CD4-positive, alpha-beta T cell treated with Interleukin-12 subunit alpha and Interleukin-12 subunit beta, for 1 hour (primary cell): ENCODE measurements around the gene CDC42BPA.
"Not testable (repeated sequence)": the region's sequence is repeated elsewhere in the genome, so short reads cannot be mapped to it uniquely, and the experiment has no call there.

Source experiments
- DNase-seq: peaks from one replicate; pipeline ENCODE4 v3.0.0-alpha.2; 2020

The CDC42BPA gene

DNA sequence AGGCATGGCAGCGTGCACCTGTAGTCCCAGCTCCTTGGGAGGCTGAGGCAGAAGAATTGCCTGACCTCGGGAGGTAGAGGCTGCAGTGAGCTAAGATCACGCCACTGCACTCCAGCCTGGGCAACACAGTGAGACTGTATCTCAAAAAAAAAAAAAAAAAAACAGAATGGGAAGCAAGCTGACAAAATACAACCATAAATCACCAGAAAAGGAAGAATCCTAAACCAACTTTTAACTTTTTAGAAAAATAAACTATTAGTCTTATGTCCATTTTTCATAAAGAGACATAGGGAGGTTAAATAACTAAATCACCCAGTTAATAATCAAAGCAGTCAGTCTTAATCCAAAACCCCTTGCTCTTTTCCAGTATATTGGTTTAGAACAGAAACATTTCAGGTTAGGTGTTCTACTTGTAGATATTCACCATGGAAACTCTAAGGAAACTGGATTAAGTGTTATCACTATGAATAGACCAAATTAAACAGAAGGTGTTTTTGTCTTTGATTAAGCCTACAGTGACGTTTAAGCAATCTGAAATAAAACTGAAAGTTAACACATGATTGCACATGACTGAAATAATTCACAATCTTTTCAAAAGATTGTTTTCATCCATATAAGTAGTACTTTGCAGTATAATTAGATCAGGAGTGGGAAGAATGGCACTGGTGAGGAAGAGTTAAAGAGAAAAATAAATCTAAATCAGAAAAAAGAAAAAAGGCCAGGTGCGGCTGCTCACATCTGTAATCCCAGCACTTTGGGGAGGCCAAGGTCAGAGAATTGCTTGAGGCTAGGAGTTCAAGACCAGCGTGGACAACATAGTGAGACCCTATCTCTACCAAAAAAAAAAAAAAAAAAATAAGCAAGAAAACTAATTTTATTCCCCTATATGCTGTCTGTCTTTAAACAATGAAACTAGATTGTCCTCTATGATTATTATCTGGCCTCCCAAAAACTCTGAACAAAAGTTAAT, 9.6 kb downstream of the CDC42BPA start:
- no peak for DNase-seq

DNA sequence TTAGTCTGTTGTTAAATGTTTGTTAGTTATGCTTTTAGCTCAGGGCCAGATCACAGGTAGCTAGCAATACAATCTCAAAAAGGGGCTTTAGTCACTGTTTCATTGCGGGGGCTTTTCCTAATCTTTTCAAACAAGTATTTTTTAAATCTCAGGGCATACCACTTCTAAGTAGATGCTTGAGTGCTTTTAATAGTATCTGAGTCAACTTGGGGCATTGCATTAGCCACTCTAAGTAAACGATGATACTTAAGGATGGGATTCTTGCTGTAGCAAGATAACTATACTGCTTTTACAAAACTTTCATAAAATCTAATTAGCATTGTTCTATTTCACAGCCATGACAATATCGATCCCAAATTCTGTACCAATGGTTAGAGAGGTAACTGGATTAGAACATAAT, 11.6 kb downstream of the CDC42BPA start:
- DNase-seq: no peak

DNA sequence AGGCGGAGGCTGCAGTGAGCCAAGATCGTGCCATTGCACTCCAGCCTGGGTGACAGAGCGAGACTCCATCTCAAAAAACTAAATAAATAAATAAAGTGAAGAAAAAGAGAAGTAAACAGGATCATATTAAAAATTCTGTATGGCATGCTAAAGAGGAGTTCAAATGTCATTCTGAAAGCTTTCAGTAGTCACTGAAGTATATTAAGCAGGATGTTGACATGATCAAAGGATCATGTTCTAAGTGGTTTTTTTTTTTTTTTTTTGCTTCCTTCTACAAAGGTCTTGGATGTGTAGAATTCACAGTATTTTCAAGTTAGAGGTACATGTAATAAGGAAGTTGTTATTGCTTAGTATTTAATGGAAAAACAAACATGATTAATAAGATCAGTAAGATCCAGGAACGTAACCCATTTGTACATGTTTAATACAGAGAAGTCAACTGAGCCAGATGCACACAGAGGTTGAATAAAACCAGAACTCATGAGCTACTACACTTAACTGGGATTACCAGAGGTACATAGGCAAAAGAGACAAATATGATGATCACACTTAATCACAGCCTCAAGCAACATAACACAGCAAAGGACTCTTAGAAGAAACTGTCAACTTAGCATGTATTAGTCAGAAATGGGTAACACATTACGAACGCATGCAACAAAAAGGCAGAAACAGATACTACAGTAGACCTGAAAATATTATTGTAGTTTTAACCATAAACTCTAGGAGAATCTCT, 12.2 kb downstream of the CDC42BPA start:
- DNase-seq: no peak

DNA sequence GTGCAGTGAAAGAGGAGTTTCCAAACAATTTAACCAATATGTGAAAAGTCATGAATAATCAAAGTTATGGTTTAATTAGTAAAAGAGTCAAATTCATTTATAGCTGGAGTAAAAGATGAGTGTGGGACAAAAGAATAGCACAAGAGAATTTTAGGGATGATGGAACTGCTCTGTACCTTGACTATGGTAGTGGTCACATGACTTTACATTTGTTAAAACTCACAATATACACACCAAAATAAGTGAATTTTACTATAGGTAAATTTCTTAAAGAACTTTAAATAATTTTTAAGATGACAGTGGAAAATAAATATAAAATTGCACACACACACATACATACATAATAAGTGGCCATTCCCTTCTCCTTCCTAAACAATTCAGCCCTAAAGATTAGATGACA, 13.6 kb downstream of the CDC42BPA start:
- DNase-seq: no peak

DNA sequence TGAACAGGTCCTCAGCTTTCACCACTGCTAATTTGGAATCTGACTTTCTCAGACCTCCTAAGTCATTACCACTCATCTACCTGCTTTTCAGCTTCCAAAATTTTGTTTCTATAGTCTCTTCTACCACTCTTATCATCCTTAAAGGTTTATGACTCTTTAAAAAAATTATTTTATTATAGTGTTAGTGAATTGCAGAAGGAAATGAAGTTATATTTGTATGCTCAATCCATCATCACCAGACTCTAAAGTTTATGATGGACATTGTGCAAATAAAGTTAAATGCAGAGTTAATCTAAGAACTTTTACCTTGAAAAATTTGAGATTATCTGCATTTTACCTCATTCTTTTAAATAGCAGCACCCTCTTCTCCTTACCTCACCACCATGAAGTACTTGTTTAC, 14.6 kb downstream of the CDC42BPA start:
- DNase-seq: no peak

DNA sequence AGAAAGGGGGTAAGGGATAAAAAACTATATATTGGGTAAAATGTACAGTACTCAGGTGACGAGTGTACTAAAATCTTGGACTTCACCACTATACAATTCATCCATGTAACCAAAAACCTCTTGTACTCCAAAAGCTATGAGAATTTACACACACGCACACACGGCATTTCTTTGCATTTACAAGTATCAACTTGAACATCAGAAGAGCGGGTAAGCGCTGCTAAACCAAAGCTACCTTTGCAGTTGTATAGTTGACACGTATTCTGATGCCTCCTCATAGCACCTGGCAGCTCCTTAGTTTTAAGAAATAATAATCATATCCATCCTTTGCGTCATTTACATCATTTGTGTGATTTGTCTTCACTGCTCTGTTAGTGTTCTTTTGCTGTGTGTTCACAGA, 17.6 kb downstream of the CDC42BPA start:
- no peak for DNase-seq

DNA sequence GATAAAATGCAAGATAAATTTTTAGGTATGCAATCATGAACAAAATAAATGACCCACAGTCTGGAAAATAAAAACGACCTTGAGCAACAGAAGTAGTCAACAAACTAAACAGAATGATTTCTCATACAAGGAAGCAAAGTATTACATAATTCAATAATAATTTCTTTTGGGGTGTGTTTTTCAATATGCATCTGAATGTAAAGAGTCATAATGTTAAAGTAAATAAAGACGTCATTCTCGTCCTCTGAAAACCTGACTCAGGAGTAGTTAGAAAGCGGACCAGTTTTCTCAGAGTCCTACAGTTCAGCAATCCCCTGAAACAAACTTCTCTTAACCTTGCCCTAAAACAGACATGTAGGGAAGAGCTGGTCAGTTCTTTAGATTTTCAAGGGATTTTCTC, 18.6 kb downstream of the CDC42BPA start:
- DNase-seq: no peak

DNA sequence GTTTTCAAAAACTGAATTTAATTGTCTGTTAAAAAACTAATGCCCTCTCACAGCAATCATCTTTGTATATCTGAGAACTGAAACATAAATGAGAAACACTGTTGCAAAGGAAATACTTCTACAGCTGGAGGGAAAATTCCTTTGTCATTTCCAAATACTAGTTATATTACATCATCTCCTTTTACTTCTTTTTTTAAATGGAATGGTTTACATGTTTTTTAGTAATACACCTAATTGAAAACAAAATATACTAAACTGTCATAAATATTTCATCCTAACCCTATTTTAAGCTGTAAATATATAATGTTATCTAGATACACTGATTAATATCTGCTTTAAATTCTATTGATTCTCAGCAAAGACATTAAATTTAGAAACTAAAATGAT, 19.1 kb downstream of the CDC42BPA start:
- DNase-seq: no peak

DNA sequence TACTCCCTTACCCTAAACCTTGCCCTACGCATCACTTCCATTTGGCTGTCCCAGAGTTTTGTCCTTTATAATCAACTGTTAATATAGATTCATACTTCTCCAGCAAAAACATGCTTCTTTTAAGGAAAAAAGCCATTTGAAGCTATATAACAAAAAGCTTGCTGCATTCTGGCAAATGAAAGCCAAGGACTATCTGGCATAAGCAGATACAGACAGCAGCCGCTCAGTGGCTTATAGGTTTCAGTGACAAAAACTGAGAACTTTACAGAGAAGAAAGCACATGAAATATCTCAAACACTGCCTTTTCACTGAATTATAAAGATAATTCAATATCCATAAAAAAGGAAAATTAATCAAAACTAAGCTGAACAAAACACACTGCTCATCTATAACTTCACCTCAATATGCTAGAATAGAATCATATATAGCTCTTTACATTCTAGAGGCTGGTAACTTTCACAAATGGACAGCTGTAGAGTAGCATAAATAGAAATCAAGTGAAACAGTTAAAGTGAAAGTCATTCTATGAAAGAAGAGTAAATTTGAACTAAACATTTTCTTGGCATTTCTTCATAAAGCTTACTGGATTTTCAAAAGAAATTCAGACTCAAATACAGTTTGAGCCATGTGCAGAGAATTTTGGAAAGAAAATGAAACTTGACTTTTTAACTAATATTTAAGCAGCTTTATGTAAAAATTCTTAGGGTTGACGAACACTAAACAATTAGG, 19.6 kb downstream of the CDC42BPA start:
- DNase-seq: no peak

DNA sequence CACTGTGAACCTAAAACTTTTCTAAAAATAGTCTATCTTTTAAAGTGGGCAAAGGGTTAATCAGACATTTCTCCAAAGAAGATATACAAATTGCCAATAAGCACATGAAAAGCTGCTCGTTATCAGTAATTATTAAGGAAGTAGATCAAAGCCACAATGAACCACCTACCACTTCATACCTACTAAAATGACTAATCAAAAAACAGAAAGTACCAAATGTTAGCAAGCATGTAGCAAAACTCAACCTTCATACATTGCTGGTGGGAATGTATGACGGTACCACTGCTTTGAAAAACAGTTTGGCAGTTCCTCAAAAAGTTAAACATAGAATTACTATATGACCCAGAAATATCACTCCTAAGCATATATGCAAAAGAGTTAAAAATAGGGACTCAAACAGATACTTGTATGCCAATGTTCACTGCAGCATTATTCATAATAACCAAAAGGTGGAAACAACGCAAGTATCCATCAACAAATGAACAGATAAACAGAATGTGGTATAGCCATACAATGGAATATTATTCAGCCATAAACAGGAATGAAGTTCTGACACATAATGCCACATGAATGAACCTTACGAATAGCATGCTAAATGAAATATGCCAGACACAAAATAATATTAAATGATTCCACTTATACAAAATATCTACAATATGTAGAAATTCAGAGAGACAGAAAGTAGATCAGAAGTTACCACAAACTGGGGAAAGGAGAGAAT, 21.1 kb downstream of the CDC42BPA start:
- no peak for DNase-seq

DNA sequence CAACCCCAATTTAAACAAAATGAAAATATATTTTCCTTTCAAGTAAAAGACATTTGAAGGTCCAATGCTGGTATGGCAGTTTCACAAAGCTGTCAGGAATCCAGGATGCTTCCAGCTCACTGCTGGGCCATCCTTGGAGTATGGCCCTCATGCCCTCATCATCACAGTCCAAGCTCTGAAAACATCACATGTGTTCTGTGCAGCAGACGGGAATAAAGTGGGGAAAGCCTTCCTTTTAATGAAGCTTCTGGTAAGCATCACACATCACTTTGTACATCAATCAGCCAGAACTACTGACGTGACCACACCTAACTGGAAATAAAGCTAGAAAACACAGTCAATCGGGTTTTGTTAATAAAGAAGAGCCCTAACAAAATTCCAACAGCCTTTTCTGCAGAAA, 22.7 kb downstream of the CDC42BPA start:
- no peak for DNase-seq

DNA sequence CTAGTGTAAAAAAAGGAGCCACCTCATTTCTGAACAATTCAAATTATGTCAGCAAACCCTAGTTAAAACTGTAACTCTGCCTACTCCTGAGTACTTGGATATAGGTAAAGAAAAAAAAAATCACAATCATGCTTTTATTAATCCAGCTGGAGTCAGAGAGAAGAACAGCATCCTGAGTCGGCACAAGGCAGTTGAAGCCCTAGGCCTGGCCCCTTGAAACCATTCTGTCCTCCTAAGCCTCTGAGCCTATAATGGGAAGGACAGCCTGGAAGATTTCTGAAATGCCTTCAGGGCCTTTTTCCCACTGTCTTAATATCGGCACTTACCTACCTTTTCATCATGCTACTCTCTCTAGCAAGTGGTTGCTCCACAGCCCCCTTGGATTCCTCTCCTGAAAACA, 32.5 kb downstream of the CDC42BPA start:
- DNase-seq: no peak

DNA sequence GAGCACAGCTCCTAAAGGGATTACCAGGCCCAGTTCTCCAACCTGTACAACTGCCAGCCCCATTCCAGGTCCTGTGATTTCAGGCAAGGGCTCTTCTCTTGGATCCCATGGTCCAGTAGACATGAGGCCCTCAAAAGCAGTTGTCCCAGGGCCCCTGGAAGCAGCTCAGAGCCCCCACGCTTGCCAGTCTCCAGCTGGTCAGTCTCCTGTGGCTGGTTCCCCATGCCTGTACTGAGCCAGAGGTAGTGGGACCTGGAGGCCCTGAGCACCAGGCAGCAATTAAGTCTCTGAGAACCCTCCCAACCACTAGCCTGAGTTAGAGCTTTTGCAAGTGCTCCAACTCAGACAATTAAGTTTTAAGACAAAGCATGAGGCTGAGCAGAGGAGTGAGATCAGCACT, 36.9 kb downstream of the CDC42BPA start:
- no peak for DNase-seq

DNA sequence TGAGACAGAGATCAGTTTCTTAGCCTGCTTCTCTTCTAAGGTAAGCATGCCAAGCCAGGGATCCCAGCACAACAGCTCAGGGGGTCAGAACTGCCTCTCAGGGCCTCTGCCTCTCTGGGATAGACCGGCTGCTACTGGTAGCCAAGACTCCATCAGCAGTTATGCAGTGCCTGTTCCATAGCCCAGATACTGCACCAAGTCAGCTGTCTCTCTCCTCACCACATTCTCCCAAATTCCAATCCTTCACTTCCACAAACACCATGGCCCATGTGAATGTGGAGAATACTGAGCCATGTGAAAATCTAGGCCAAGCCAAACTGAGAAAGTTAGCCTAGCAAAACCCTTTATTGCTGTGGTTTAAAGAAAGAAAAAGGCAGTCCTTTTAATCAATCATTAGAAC, 37.5 kb downstream of the CDC42BPA start:
- no peak for DNase-seq

DNA sequence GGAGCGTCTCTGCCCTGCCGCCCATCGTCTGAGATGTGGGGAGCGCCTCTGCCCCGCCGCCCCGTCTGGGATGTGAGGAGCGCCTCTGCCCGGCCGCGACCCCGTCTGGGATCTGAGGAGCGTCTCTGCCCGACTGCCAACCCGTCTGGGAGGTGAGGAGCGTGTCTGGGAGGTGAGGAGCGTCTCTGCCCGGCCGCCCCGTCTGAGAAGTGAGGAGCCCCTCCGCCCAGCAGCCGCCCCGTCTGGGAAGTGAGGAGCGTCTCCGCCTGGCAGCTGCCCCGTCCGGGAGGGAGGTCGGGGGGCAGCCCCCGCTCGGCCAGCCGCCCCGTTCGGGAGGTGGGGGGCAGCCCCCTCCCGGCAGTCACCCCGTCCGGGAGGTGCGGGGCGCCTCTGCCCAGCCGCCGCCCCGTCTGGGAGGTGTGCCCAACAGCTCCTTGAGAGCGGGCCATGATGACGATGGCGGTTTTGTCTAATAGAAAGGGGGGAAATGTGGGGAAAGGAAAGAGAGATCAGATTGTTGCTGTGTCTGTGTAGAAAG, 42.1 kb downstream of the CDC42BPA start:
- DNase-seq: not testable (repeated sequence)

DNA sequence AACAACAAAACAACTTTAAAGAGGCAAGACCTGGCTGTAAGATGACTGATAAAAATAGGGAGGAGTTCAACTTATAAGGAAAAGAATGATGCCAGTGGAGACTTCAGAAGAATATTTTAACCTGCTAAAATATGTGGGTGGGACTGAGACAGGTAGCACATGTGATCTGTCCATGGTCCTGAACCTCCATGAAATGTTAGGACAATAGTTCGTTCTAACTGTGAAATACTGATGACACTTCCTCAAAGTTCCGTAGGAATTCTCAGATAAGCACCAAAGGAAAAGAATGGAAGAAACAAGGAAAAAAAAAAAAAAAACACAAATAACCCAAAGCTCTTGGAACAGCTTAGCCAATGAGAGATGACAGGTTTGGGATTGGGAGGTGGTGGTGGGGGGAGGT, 44.7 kb downstream of the CDC42BPA start:
- peak; percentile 0 for DNase-seq

DNA sequence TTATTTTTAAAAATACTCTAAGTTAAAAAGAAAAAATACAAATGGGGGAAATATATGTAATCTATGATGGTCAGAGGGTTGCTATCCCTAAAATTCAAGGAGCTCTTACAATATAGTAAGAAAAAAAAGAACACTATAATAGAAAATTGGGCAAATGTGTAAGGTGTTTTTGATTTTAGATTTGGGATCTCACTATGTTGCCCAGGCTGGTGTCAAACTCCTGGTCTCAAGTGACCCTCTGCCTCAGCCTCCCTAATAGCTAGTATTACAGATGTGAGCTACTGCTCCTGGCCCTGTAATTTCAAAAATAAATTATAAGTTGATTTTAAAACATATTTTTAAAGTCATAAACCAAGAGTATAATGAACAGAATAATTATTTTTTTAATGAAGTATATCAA, 45.9 kb downstream of the CDC42BPA start:
- DNase-seq: no peak

DNA sequence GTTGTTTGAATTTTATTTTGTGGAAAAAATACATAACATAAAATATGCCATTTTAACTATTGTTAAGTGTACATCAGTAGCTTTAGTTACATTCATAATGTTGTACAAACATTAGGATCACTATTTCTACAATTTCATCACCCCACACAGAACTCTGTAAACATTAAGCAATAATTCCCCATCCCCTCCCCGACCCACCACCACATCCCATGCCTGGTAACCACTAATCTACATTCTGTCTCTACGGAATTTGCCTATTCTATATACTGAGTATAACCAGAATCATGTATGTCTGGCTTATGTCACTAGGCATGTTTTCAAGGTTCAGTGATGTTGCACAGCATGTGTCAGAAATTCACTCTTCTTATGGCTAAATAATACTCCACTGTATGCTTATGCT, 47.7 kb downstream of the CDC42BPA start:
- no peak for DNase-seq

DNA sequence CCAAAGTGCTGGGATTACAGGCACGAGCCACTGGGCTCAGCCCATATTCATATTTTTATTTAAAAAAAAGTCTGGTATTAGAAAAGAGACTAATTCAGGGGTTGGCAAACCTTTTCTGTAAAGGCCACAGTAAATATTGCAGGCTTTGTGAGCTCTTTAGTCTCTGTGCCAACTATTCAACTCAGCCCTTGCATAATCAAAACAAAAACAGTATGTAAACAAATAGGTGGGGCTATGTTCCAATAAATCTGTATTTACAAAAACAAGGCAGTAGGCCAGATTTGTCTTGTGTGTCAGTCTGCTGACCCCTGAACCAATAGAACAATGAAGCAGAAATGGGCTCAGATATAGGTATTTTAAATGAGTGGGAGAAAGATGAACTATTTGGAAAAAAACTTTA, 49.3 kb downstream of the CDC42BPA start:
- DNase-seq: no peak

DNA sequence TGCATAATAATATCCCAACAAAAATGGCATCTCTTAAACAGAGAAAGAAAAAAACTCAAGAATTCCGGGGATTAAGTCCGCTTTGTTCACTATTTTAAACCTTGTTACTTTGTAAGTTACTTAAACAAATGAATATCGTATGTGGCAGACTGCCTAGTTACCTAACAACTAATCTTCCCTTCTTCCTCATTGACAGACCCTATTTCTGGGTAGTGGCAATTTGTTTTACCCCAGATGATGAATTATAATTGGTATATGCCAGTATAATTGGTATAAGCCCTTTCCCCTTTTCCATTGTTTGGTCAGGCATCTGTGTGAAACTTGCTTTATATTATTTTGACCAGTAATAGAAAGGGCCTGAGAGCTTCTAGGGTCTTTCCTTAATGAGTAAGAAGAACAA, 52.4 kb downstream of the CDC42BPA start:
- no peak for DNase-seq

DNA sequence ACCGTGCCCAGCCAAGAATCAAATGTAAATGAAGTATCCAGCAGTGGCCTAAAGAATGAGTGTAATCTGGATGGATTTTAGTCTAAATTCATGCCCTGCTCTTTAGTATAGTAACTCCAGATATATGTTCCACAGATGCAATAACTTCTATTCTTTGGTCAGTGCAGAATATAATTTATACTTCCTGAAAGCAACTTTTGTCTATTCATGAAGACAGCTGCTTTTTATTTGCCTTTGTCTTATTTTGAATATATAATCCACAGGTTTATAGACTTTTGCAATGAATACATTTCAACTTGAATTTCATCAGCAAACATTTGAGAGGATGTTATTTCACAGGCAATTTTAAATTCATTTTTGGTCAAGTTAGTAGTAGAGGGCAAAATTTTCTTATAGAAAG, 54.4 kb downstream of the CDC42BPA start:
- DNase-seq: no peak

DNA sequence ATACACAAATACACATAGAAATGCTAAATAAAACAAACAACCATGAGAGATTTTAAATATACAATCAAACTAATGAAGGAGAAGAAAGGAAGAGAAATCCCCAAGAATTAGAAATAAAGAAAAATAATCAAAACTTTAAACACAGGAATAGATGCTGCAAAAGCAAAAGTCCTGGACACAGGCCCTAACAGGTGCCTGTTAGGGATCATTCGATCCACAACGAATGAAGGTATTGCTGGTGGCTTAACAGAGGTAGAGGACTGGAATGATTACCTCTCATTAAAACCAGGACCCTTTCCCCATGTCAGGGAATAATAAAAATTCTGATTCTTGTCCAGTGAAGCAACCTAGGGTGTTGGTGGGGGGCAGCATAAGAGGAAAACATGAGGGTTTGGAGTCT, 56.8 kb downstream of the CDC42BPA start:
- no peak for DNase-seq

DNA sequence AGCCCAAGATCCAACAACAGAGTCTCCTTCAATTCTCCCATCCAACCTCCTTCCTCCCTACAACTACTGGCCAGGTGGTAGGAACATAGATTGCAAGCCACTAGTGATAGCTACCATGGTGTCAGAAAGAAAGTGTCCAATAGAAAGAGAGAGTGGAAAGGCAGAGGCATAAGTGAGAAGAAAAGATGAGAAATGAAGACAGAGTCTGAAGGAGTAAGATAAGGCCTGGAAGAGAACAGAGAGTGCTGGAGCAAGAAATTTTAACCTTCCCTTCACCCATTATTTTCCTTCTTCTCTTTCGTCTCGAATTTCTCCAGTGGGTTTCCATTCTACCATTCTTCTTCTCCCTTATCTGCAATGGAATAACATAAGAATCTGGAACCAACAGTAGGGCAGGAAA, 57.9 kb downstream of the CDC42BPA start:
- no peak for DNase-seq
